HepG2 (cell line): Measurements from ENCODE around the gene SHISA5. TPM values are rescaled to one million over a fixed set of nuclear protein-coding genes. Genes with fewer than 3 reads are reported as not detected.

Source experiments
- CEBPG ChIP-seq: IDR thresholded peaks from 2 replicates; pipeline ENCODE4 v1.6.1; 2016
- DNMT3B ChIP-seq: conservative IDR thresholded peaks from 2 replicates; pipeline ENCODE4 v1.6.1; 2016; ENCODE audit warnings: missing biosample characterization, control low read depth
- ERF ChIP-seq: IDR thresholded peaks from 2 replicates; pipeline ENCODE4 v1.6.1; 2018; ENCODE audit warnings: missing biosample characterization, missing genetic modification reagents
- HDAC1 ChIP-seq: sonication (generic); formaldehyde crosslinking; IDR thresholded peaks from 2 replicates; pipeline ENCODE4 v1.5.1; 2020; ENCODE audit warnings: mild to moderate bottlenecking, missing genetic modification reagents
- HMG20B ChIP-seq: conservative IDR thresholded peaks from 2 replicates; pipeline ENCODE4 v1.6.1; 2016; ENCODE audit warnings: missing genetic modification reagents, missing compliant biosample characterization
- PPARG ChIP-seq: conservative IDR thresholded peaks from 2 replicates; pipeline ENCODE4 v1.6.1; 2016; ENCODE audit warnings: missing biosample characterization, missing genetic modification reagents
- SOX13 ChIP-seq, 3 experiments: fragments of 450-650 bp in 1 of 3; sonication (generic) in 1 of 3; formaldehyde crosslinking in 1 of 3; IDR thresholded peaks in 2 of 3; conservative IDR thresholded peaks in 1 of 3; 2 replicates each; pipeline versions ENCODE4 v1.5.0 to v1.6.1; 2016 to 2020; ENCODE audit warnings: antibody characterized with exemption in 1 of 3, mild to moderate bottlenecking in 1 of 3, missing compliant biosample characterization in 1 of 3, missing genetic modification reagents in 1 of 3, moderate library complexity in 1 of 3
- SP2 ChIP-seq: sonication (generic); formaldehyde crosslinking; IDR thresholded peaks from 2 replicates; pipeline ENCODE4 v1.5.1; 2020; ENCODE audit warnings: mild to moderate bottlenecking, missing genetic modification reagents
- polyA plus RNA-seq, 8 experiments: library from polyadenylated mRNA; depleted of rRNA in 3 of 8; stranded (reverse) in 7 of 8; unstranded in 1 of 8; fragments of >200 nt; fragmentation: Illumina TruSeq in 4 of 8; extraction: Trizol in 4 of 8; gene quantifications; 2 replicates each; pipeline versions ENCODE4 v1.2.1 to v1.2.3, GENCODE V29; 2011 to 2016; ENCODE audit warnings: low read depth in 4 of 8, missing spikeins in 1 of 8, mixed read lengths in 1 of 8; ENCODE audit not compliant: insufficient read depth in 1 of 8
- total RNA-seq, 5 experiments: library from RNA; depleted of rRNA; stranded (reverse); fragments of >200 nt; fragmentation: Illumina TruSeq; extraction: Trizol; gene quantifications; 2 replicates each; pipeline ENCODE4 v1.2.3, GENCODE V29; 2016; ENCODE audit warnings: low read depth in 1 of 5
- TF ChIP-seq, protein P1 (sequence below): sonication (generic); formaldehyde crosslinking; IDR thresholded peaks from 2 replicates; pipeline ENCODE4 v1.8.1; 2023; ENCODE audit warnings: mild to moderate bottlenecking, missing genetic modification reagents
- TF ChIP-seq, protein P2 (sequence below), 2 experiments: sonication (generic) in 1 of 2; formaldehyde crosslinking in 1 of 2; IDR thresholded peaks; 2 replicates each; pipeline versions ENCODE4 v1.6.1 to v1.9.0; 2014 to 2022; ENCODE audit warnings: antibody characterized with exemption in 1 of 2, borderline replicate concordance in 1 of 2, inconsistent platforms in 1 of 2, low read depth in 1 of 2, missing genetic modification reagents in 1 of 2
- TF ChIP-seq, protein P3 (sequence below): sonication (generic); formaldehyde crosslinking; IDR thresholded peaks from 2 replicates; pipeline ENCODE4 v1.5.0; 2020; ENCODE audit warnings: mild to moderate bottlenecking, missing genetic modification reagents
- TF ChIP-seq, protein P4 (sequence below): sonication (generic); formaldehyde crosslinking; conservative IDR thresholded peaks from 2 replicates; pipeline ENCODE4 v1.8.0; 2022; ENCODE audit warnings: missing genetic modification reagents
- TF ChIP-seq, protein P5 (sequence below): sonication (generic); formaldehyde crosslinking; conservative IDR thresholded peaks from 2 replicates; pipeline ENCODE4 v1.4.0; 2020; ENCODE audit warnings: mild to moderate bottlenecking, missing genetic modification reagents, moderate library complexity

The SHISA5 gene
- total and polyA plus RNA-seq, 2 of the 13 experiments (the other 11 are each of a cell fraction or from before 2014, with no cell fraction given), result 75.8 to 91.4 TPM

DNA sequence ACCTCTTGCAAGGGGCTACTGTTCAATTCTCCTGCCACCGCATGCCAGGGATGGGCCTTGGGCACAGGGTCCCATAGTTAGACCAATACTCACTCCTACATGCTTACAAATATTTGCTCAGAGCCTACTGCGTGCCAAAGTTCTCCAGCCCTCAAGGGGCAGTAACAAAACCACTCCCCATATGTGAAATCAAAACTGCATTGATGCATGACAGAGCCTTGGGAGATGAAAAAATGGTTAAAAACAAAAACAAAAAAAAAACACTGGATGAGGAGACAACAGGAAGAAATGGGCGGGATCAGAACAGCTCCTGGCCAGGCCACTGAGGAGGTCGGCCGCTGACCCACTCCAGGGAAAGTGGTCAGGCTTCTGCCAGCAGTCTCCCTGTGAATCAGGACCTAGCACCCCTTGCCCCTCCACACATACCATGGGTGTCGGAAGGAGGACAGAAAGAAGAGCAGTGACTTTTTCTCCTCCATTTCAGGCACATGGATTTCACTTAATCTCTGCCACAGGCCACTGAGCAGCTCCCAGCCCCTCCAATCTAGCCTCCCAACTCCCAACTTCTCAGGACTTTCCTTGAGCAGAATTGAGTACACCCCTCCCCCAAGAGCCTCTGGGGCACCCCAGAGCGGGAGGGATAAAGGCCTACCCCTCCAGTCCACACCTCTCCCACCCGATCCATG is 76.9 kb downstream of the SHISA5 start (continued):
- TF ChIP-seq SP2 (CRISPR knock-in tag) (no peak), PPARG (CRISPR knock-in tag) (0 out of 2 replicates have a peak, but pooled peaks have one; percentile 42), HDAC1 (CRISPR knock-in tag) (peak; percentile 36; the same call in 1 of the 2 replicates), HMG20B (CRISPR knock-in tag) (no peak), CEBPG (CRISPR knock-in tag) (peak; percentile 21; the same call in 1 of the 2 replicates), DNMT3B (no peak), ERF (CRISPR knock-in tag) (no peak), SOX13 (IDR thresholded peaks at IDR 0.05) (no peak), SOX13 (CRISPR knock-in tag; conservative IDR thresholded peaks at IDR 0.05 in 1 of 2, IDR thresholded peaks at IDR 0.05 in 1 of 2) (peak in 1 of 2 experiments; percentile 45; a peak in 1 of 4 replicates)
- TF ChIP-seq, protein P1, sequence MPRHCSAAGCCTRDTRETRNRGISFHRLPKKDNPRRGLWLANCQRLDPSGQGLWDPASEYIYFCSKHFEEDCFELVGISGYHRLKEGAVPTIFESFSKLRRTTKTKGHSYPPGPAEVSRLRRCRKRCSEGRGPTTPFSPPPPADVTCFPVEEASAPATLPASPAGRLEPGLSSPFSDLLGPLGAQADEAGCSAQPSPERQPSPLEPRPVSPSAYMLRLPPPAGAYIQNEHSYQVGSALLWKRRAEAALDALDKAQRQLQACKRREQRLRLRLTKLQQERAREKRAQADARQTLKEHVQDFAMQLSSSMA (CRISPR knock-in tag), result no peak
- TF ChIP-seq, protein P2, sequence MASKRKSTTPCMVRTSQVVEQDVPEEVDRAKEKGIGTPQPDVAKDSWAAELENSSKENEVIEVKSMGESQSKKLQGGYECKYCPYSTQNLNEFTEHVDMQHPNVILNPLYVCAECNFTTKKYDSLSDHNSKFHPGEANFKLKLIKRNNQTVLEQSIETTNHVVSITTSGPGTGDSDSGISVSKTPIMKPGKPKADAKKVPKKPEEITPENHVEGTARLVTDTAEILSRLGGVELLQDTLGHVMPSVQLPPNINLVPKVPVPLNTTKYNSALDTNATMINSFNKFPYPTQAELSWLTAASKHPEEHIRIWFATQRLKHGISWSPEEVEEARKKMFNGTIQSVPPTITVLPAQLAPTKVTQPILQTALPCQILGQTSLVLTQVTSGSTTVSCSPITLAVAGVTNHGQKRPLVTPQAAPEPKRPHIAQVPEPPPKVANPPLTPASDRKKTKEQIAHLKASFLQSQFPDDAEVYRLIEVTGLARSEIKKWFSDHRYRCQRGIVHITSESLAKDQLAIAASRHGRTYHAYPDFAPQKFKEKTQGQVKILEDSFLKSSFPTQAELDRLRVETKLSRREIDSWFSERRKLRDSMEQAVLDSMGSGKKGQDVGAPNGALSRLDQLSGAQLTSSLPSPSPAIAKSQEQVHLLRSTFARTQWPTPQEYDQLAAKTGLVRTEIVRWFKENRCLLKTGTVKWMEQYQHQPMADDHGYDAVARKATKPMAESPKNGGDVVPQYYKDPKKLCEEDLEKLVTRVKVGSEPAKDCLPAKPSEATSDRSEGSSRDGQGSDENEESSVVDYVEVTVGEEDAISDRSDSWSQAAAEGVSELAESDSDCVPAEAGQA (IDR thresholded peaks at IDR 0.05; ENCODE audit: low read depth), result no peak
- TF ChIP-seq, protein P2 (CRISPR knock-in tag; IDR thresholded peaks at IDR 0.05; ENCODE audit: borderline replicate concordance), result no peak
- TF ChIP-seq, protein P3, sequence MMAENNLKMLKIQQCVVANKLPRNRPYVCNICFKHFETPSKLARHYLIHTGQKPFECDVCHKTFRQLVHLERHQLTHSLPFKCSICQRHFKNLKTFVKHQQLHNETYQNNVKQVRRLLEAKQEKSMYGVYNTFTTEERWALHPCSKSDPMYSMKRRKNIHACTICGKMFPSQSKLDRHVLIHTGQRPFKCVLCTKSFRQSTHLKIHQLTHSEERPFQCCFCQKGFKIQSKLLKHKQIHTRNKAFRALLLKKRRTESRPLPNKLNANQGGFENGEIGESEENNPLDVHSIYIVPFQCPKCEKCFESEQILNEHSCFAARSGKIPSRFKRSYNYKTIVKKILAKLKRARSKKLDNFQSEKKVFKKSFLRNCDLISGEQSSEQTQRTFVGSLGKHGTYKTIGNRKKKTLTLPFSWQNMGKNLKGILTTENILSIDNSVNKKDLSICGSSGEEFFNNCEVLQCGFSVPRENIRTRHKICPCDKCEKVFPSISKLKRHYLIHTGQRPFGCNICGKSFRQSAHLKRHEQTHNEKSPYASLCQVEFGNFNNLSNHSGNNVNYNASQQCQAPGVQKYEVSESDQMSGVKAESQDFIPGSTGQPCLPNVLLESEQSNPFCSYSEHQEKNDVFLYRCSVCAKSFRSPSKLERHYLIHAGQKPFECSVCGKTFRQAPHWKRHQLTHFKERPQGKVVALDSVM, result no peak
- TF ChIP-seq, protein P4, sequence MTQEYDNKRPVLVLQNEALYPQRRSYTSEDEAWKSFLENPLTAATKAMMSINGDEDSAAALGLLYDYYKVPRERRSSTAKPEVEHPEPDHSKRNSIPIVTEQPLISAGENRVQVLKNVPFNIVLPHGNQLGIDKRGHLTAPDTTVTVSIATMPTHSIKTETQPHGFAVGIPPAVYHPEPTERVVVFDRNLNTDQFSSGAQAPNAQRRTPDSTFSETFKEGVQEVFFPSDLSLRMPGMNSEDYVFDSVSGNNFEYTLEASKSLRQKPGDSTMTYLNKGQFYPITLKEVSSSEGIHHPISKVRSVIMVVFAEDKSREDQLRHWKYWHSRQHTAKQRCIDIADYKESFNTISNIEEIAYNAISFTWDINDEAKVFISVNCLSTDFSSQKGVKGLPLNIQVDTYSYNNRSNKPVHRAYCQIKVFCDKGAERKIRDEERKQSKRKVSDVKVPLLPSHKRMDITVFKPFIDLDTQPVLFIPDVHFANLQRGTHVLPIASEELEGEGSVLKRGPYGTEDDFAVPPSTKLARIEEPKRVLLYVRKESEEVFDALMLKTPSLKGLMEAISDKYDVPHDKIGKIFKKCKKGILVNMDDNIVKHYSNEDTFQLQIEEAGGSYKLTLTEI (CRISPR knock-in tag), result no peak
- TF ChIP-seq, protein P5, sequence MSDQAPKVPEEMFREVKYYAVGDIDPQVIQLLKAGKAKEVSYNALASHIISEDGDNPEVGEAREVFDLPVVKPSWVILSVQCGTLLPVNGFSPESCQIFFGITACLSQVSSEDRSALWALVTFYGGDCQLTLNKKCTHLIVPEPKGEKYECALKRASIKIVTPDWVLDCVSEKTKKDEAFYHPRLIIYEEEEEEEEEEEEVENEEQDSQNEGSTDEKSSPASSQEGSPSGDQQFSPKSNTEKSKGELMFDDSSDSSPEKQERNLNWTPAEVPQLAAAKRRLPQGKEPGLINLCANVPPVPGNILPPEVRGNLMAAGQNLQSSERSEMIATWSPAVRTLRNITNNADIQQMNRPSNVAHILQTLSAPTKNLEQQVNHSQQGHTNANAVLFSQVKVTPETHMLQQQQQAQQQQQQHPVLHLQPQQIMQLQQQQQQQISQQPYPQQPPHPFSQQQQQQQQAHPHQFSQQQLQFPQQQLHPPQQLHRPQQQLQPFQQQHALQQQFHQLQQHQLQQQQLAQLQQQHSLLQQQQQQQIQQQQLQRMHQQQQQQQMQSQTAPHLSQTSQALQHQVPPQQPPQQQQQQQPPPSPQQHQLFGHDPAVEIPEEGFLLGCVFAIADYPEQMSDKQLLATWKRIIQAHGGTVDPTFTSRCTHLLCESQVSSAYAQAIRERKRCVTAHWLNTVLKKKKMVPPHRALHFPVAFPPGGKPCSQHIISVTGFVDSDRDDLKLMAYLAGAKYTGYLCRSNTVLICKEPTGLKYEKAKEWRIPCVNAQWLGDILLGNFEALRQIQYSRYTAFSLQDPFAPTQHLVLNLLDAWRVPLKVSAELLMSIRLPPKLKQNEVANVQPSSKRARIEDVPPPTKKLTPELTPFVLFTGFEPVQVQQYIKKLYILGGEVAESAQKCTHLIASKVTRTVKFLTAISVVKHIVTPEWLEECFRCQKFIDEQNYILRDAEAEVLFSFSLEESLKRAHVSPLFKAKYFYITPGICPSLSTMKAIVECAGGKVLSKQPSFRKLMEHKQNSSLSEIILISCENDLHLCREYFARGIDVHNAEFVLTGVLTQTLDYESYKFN (CRISPR knock-in tag), result peak; percentile 67
